GM13976 (cell line): ENCODE data around the gene TPP2.

Source experiments
- DNase-seq: peaks from one replicate; pipeline ENCODE4 v3.0.0; 2012; ENCODE audit warnings: low spot score
- CTCF ChIP-seq: IDR thresholded peaks from 2 replicates; pipeline ENCODE4 v1.5.1; 2012; ENCODE audit warnings: borderline replicate concordance, mild to moderate bottlenecking; ENCODE audit not compliant: insufficient read depth; ENCODE audit errors: extremely low read depth, missing control alignments, control extremely low read depth
- in situ Hi-C: fragments of 300-500 bp; cut with MboI; formaldehyde crosslinking; loops from one replicate; pipeline ENCODE4 v1.12.0; 2022; ENCODE audit warnings: low sequenced_read_pairs, mixed read lengths, inconsistent platforms; ENCODE audit not compliant: unreplicated experiment

The TPP2 gene

GRCh38 chr13:102654756-102655155, 58.0 kb downstream of the TPP2 start:
- in situ Hi-C loops = no loop called here
- TF ChIP-seq CTCF = no peak
- DNase-seq = no peak

GRCh38 chr13:102657630-102658029, 60.8 kb downstream of the TPP2 start:
- in situ Hi-C loops = no loop called here
- DNase-seq = no peak
- TF ChIP-seq CTCF = no peak

- no peak for DNase-seq
- TF ChIP-seq CTCF = no peak
- in situ Hi-C loops = no loop called here
These were observed 61.9 kb downstream of the TPP2 start for GRCh38 chr13:102658660-102659059.

GRCh38 chr13:102659168-102659713, 62.5 kb downstream of the TPP2 start:
- TF ChIP-seq CTCF = no peak
- no peak for DNase-seq
- in situ Hi-C loops = no loop called here

- TF ChIP-seq CTCF = no peak
- DNase-seq = no peak
- in situ Hi-C loops = no loop called here
These were observed 70.2 kb downstream of the TPP2 start for GRCh38 chr13:102667023-102667422.

- no peak for DNase-seq
- no peak for TF ChIP-seq CTCF
- in situ Hi-C loops = no loop called here
These were observed 71.1 kb downstream of the TPP2 start for GRCh38 chr13:102667911-102668310.

GRCh38 chr13:102670130-102670529, 73.3 kb downstream of the TPP2 start:
- in situ Hi-C loops = no loop called here
- TF ChIP-seq CTCF = no peak
- no peak for DNase-seq
